HEK293 (cell line): Measurements from ENCODE around the gene PCDHGA9.

ENCODE experiments used
- CTCF ChIP-seq: fragments of 450-650 bp; formaldehyde crosslinking; IDR thresholded peaks from 2 replicates; pipeline ENCODE4 v1.5.1; 2016; ENCODE audit warnings: missing biosample characterization, missing genetic modification characterization
- ZBTB44 ChIP-seq: fragments of 450-650 bp; IDR thresholded peaks from 2 replicates; pipeline ENCODE4 v1.5.1; 2018; ENCODE audit warnings: missing biosample characterization, mild to moderate bottlenecking, missing genetic modification characterization
- ZNF10 ChIP-seq: fragments of 450-650 bp; formaldehyde crosslinking; IDR thresholded peaks from 2 replicates; pipeline ENCODE4 v1.5.1; 2017; ENCODE audit warnings: missing biosample characterization, missing genetic modification characterization
- ZNF23 ChIP-seq: fragments of 450-650 bp; formaldehyde crosslinking; IDR thresholded peaks from 2 replicates; pipeline ENCODE4 v1.5.1; 2016; ENCODE audit warnings: missing biosample characterization, missing genetic modification characterization, borderline replicate concordance
- ZNF76 ChIP-seq: fragments of 450-650 bp; formaldehyde crosslinking; IDR thresholded peaks from 2 replicates; pipeline ENCODE4; 2016; ENCODE audit warnings: low read depth, missing biosample characterization, missing genetic modification characterization, borderline replicate concordance

- no peak for TF ChIP-seq CTCF (tag by site-specific recombination)
- no peak for TF ChIP-seq ZNF10 (tag by site-specific recombination)
- no peak for TF ChIP-seq ZNF76
- no peak for TF ChIP-seq ZBTB44 (tag by site-specific recombination)
- TF ChIP-seq ZNF23 (tag by site-specific recombination), result no peak
Observed at GRCh38 chr5:141371572-141372475, 30.8 kb upstream of the PCDHGA9 start.
